Mucosa of descending colon (tissue), 3 donors: ENCODE results near the gene LIMCH1. TPM values are rescaled to one million over a fixed set of nuclear protein-coding genes. Genes with fewer than 3 reads are reported as not detected.

Experiments used
- ATAC-seq: fragments of 200-7000 bp; cut with Tn5 transposase; one replicate; pipeline ENCODE4 v1.9.1; 2020; ENCODE audit warnings: mild to moderate bottlenecking, moderate library complexity
- DNase-seq, 3 donors: peaks; one replicate each; pipeline ENCODE4 v3.0.0-alpha.2; 2020
- H3K36me3 ChIP-seq: fragments of 200-600 bp; one replicate; pipeline ENCODE4 v1.8.0; 2021; ENCODE audit warnings: low read depth, mild to moderate bottlenecking
- H3K4me1 ChIP-seq: fragments of 200-600 bp; one replicate; pipeline ENCODE4 v1.8.0; 2021; ENCODE audit warnings: low read depth, mild to moderate bottlenecking
- H3K4me3 ChIP-seq: fragments of 200-600 bp; one replicate; pipeline ENCODE4 v1.8.0; 2021; ENCODE audit warnings: mild to moderate bottlenecking
- H3K9me3 ChIP-seq: fragments of 200-600 bp; one replicate; pipeline ENCODE4 v1.8.0; 2021; ENCODE audit warnings: mild to moderate bottlenecking
- intact Hi-C, 2 donors: fragments of 100-400 bp; cut with DNase I in 1 of 2; cut with micrococcal nuclease in 1 of 2; formaldehyde crosslinking; loops; one replicate each; pipeline versions ENCODE4 v1.11.0 to v1.11.1; 2022; cut with DNase I, micrococcal nuclease
- total RNA-seq, 3 donors: library from RNA; stranded (reverse); fragmentation: NEBNext Ultra II Directional in 2 of 3; extraction: Animal tissue kit (Norgen Biotek cat#: 25700) in 2 of 3; gene quantifications; one replicate each; pipeline versions ENCODE4 v1.2.1 to v1.2.4, GENCODE V29; 2021 to 2023
- TF ChIP-seq, protein P1 (sequence below): fragments of 200-600 bp; IDR thresholded peaks from one replicate; pipeline ENCODE4 v1.8.0; 2022; ENCODE audit warnings: antibody characterized with exemption, mild to moderate bottlenecking
- donor health status: DM: no; HTN: no; CAD: no; lungs with moderate emphysema.
- donor health status: DM: no; HTN: no; CAD: no.
- donor health status: DM: no; HTN: yes; CAD: no.

The LIMCH1 gene
- total RNA-seq, 3 donors from 2014 or later: 9.2 to 15.7 (median 9.6) TPM

DNA sequence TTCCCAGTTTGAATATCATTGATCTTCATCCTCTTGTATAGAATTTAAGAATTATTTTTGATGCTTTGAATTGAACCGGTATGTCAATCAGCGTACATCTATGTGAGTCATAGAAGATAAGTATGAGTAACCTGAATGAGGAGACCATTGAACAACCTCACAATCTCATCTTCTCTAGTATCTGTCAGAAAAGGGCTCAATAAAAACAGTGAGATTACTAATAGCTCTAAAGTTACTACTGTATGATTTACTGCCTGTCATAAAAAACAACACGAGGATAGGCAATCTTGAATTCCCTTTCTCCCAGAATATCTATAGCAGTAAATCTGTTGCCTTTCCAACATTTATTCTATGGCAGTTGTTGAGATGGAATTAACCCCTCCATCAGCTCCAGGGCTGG, 174.5 kb downstream of the LIMCH1 start:
- Histone ChIP-seq H3K4me1 (no peaks in the 10 kb centered on the region), H3K4me3 (no peak overlapping the region), H3K9me3 (no peaks in the 10 kb centered on the region), H3K36me3 (no peaks in the 10 kb centered on the region)
- ATAC-seq (no peak), DNase-seq (no peak)
- TF ChIP-seq, protein P1, sequence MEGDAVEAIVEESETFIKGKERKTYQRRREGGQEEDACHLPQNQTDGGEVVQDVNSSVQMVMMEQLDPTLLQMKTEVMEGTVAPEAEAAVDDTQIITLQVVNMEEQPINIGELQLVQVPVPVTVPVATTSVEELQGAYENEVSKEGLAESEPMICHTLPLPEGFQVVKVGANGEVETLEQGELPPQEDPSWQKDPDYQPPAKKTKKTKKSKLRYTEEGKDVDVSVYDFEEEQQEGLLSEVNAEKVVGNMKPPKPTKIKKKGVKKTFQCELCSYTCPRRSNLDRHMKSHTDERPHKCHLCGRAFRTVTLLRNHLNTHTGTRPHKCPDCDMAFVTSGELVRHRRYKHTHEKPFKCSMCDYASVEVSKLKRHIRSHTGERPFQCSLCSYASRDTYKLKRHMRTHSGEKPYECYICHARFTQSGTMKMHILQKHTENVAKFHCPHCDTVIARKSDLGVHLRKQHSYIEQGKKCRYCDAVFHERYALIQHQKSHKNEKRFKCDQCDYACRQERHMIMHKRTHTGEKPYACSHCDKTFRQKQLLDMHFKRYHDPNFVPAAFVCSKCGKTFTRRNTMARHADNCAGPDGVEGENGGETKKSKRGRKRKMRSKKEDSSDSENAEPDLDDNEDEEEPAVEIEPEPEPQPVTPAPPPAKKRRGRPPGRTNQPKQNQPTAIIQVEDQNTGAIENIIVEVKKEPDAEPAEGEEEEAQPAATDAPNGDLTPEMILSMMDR: no peak
- intact Hi-C loops: no loop called here

DNA sequence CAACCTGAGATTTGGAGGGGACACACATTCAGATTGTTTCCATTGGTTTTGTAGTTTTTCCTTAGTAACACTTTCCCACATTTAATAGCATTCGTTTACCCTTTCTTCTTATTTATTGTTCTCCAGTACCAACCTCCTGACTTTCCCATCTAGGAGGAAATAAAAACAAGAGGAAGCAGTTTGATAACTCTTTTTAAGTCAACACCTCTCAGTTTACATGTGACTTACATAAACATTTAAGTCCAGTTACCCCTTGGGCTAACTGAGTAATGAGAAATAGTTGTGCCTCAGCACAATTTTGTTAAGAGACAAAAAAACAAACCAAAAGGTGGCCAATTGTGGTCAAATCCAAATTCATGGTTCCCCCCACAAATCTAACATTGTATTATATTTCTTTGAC, 175.8 kb downstream of the LIMCH1 start:
- DNase-seq (no peak), ATAC-seq (no peak)
- no peaks in the 10 kb centered on the region for H3K36me3 ChIP-seq
- H3K9me3 ChIP-seq: no peaks in the 10 kb centered on the region
- H3K4me1 ChIP-seq: no peaks in the 10 kb centered on the region
- TF ChIP-seq, protein P1: no peak
- no peak overlapping the region for H3K4me3 ChIP-seq
- intact Hi-C loops: no loop called here

DNA sequence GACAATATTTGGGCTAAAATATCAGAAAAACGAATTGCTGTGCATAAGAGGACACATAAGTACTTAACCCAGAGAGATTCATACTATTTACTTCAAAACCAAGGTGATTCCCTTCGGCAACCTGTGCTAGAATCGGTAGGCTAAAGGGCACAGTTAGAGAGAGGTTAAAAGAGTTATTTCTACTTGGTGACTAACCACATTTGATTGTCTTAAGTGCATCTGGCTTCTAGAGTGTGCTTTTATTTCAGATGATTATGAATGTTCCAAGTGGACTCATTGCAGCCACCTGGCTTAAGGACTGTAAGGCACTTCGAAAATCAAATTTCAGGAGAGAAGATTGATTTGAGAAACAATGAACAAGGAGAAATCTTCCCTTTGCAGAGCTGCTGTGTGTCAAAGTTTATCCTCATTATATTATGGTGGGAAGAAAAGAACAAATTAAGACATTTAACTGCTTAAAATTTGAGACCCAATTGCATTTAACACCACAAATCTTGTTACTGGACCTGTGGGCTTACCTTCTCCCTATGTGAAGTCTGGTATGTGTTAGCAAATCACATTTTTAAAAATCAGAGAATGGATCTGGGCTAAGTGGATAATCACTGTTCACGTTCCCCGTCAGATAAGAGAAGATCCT, 176.5 kb downstream of the LIMCH1 start:
- intact Hi-C loops: no loop called here
- no peak overlapping the region for H3K4me3 ChIP-seq
- no peaks in the 10 kb centered on the region for H3K4me1 ChIP-seq
- H3K36me3 ChIP-seq: no peaks in the 10 kb centered on the region
- no peak for ATAC-seq
- TF ChIP-seq, protein P1: no peak
- DNase-seq: no peak
- no peaks in the 10 kb centered on the region for H3K9me3 ChIP-seq

DNA sequence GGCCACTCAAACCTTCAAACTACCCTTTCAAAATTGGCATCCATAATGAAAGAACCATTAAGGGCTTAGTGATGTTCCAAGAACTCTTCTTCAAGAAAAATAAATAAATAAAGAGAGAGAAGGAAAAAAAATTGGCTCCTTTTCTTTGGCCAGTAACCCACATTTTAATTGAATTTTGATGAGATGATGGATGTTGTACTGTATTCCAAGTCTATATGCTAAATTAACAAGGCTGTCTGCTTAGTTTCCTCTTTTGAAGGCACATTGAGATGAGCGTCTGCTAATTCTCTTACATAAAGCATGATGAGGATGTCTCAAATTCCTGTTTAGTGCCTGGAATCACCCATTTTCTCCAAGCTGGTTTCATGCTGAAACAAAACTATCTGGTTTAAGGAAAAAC, 177.2 kb downstream of the LIMCH1 start:
- ATAC-seq (no peak), DNase-seq (no peak)
- TF ChIP-seq, protein P1: no peak
- Histone ChIP-seq H3K36me3 (no peaks in the 10 kb centered on the region), H3K9me3 (no peaks in the 10 kb centered on the region), H3K4me1 (no peaks in the 10 kb centered on the region), H3K4me3 (no peak overlapping the region)
- intact Hi-C loops: no loop called here

DNA sequence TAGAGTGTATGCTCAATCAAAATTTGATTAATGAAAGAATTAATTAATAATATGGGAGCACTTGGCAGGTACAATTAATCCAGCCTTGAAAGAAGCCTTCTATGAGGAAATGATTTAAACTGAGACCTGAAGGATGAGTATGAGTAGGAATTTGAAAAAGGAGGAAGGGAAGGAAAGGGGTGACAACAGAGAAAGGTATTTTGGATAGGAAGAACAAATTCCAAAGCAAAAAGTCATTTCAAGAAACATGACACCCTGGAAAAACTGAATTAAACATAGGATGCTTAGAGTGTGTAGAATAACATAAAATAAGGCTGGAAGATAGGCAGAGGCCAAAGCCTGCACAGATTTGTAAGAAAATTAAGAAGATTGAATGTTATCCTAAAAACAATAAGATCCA, 180.9 kb downstream of the LIMCH1 start:
- Histone ChIP-seq H3K36me3 (no peaks in the 10 kb centered on the region), H3K4me1 (no peaks in the 10 kb centered on the region), H3K9me3 (no peaks in the 10 kb centered on the region), H3K4me3 (no peak overlapping the region)
- TF ChIP-seq, protein P1: no peak
- DNase-seq: no peak
- intact Hi-C loops: no loop called here
- ATAC-seq: no peak

DNA sequence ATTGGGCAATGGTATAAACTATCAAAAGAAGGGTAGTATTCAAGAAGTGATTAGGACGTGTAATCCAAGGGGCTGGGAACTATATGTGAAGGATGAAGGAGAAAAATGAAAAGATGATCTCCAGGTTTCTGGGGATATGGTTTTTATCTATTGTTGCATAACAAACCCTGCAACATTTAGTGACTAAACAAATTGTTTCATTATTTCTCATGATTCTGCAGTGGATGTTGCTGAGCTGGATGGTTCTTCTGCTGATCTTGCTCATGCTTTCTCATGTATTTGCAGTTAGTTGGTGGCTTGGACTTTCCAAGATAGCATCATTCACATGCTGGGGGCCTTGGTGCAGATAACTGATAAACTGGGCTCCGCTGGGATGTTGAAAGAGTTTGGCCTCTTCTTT, 181.5 kb downstream of the LIMCH1 start:
- Histone ChIP-seq H3K4me3 (no peak overlapping the region), H3K4me1 (no peaks in the 10 kb centered on the region)
- no peak for ATAC-seq

More for the DNA sequence above, 181.5 kb downstream of the LIMCH1 start:
- intact Hi-C loops: no loop called here
- TF ChIP-seq, protein P1: no peak
- Histone ChIP-seq H3K9me3 (no peaks in the 10 kb centered on the region), H3K36me3 (no peaks in the 10 kb centered on the region)
- DNase-seq: no peak
